Smooth muscle cell (in vitro differentiated cells): Measurements from ENCODE around the gene CAP2. TPM values are rescaled to one million over a fixed set of nuclear protein-coding genes. Genes with fewer than 3 reads are reported as not detected.

Experiments
- DNase-seq: peaks from one replicate; lab custom pipeline; 2025; ENCODE audit not compliant: unreplicated experiment; lab: John Stamatoyannopoulos, UW
- H2AFZ ChIP-seq: fragments of 200-600 bp; sonication (generic); 2 replicates; pipeline ENCODE4 v1.6.0; 2016; ENCODE audit warnings: antibody characterized with exemption, low read depth, mild to moderate bottlenecking
- H3F3A ChIP-seq: fragments of 200-600 bp; sonication (generic); 2 replicates; pipeline ENCODE4 v1.6.0; 2017; ENCODE audit warnings: antibody characterized with exemption, low read depth
- H3K27ac ChIP-seq: fragments of 200-600 bp; sonication (generic); 2 replicates; pipeline ENCODE4 v1.5.1; 2016; ENCODE audit warnings: low read depth, mild to moderate bottlenecking
- H3K27me3 ChIP-seq: fragments of 200-600 bp; sonication (generic); 2 replicates; pipeline ENCODE4 v1.6.1; 2016; ENCODE audit warnings: low read depth, mild to moderate bottlenecking
- H3K36me3 ChIP-seq: fragments of 200-600 bp; sonication (generic); 2 replicates; pipeline ENCODE4 v1.5.1; 2016; ENCODE audit warnings: low read depth
- H3K4me1 ChIP-seq: fragments of 200-600 bp; sonication (generic); 2 replicates; pipeline ENCODE4 v1.5.1; 2016; ENCODE audit warnings: low read depth
- H3K4me2 ChIP-seq: fragments of 200-600 bp; sonication (generic); 2 replicates; pipeline ENCODE4 v1.6.0; 2016; ENCODE audit warnings: mild to moderate bottlenecking
- H3K4me3 ChIP-seq: fragments of 200-600 bp; sonication (generic); 2 replicates; pipeline ENCODE4 v1.5.1; 2016; ENCODE audit warnings: mild to moderate bottlenecking
- H3K79me2 ChIP-seq: fragments of 200-600 bp; sonication (generic); 2 replicates; pipeline ENCODE4 v1.6.0; 2016; ENCODE audit warnings: low read depth, mild to moderate bottlenecking
- H3K9ac ChIP-seq: fragments of 200-600 bp; sonication (generic); 2 replicates; pipeline ENCODE4 v1.6.0; 2016; ENCODE audit warnings: low read depth
- H3K9me3 ChIP-seq: fragments of 200-600 bp; sonication (generic); replicated peaks from 2 replicates; pipeline ENCODE4 v1.5.1; 2016; ENCODE audit warnings: low read depth
- H4K20me1 ChIP-seq: fragments of 200-600 bp; sonication (generic); 2 replicates; pipeline ENCODE4 v1.6.0; 2016; ENCODE audit warnings: low read depth
- CTCF ChIP-seq: fragments of 200-600 bp; sonication (generic); IDR thresholded peaks from 2 replicates; pipeline ENCODE4 v1.5.1; 2017; ENCODE audit warnings: borderline replicate concordance, mild to moderate bottlenecking, antibody characterized with exemption; ENCODE audit not compliant: insufficient read depth, poor library complexity, severe bottlenecking
- WGBS: methylation state at CpG from one replicate; pipeline ENCODE4 v1.1.7; 2016; ENCODE audit warnings: low lambda C conversion rate; 5-methylcytosine and 5-hydroxymethylcytosine counted together
- polyA plus RNA-seq: library from polyadenylated mRNA; unstranded; fragments of >200 nt; fragmentation: Nextera tagmentation; extraction: Ambion mirVana; gene quantifications from 2 replicates; pipeline ENCODE4 v1.2.1, GENCODE V29; 2016
- total RNA-seq: library from RNA; depleted of rRNA; stranded (reverse); fragments of >200 nt; gene quantifications from 2 replicates; pipeline ENCODE4 v1.2.3, GENCODE V29; 2014

Gene CAP2
- total and polyA plus RNA-seq, 2 experiments from 2014 or later, result 19.0 to 27.7 TPM

- WGBS, result 96% methylated on average over 1 of the region's 1 CpG
- H3K9me3 ChIP-seq, result no peaks in the 10 kb centered on the region
Observed at GRCh38 chr6:17591287-17591686, 197.9 kb downstream of the CAP2 start.

GRCh38 chr6:17593246-17593645, 199.9 kb downstream of the CAP2 start:
- H3K4me3 ChIP-seq, result no peak overlapping the region
- H4K20me1 ChIP-seq, result no peaks in the 10 kb centered on the region
- no peak overlapping the region for H2AFZ ChIP-seq
- H3K27me3 ChIP-seq, result no peaks in the 10 kb centered on the region
- H3K9me3 ChIP-seq, result no peaks in the 10 kb centered on the region
- DNase-seq, result no peak
- no peak overlapping the region for H3K9ac ChIP-seq
- no peak for TF ChIP-seq CTCF
- no peaks in the 10 kb centered on the region for H3K79me2 ChIP-seq
- H3K36me3 ChIP-seq, result no peaks in the 10 kb centered on the region
- H3F3A ChIP-seq, result no peaks in the 10 kb centered on the region
- H3K4me1 ChIP-seq, result no peaks in the 10 kb centered on the region
- H3K4me2 ChIP-seq, result no peak overlapping the region
- no peak overlapping the region for H3K27ac ChIP-seq

More at GRCh38 chr6:17591287-17591686, 197.9 kb downstream of the CAP2 start:
- no peaks in the 10 kb centered on the region for H3K27me3 ChIP-seq
- H3K4me3 ChIP-seq, result no peak overlapping the region
- H2AFZ ChIP-seq, result no peak overlapping the region
- H3K27ac ChIP-seq, result no peak overlapping the region
- H4K20me1 ChIP-seq, result no peaks in the 10 kb centered on the region
- no peak overlapping the region for H3K9ac ChIP-seq
- TF ChIP-seq CTCF, result no peak
- no peaks in the 10 kb centered on the region for H3K36me3 ChIP-seq
- no peaks in the 10 kb centered on the region for H3K79me2 ChIP-seq
- H3F3A ChIP-seq, result no peaks in the 10 kb centered on the region
- no peak overlapping the region for H3K4me2 ChIP-seq
- no peaks in the 10 kb centered on the region for H3K4me1 ChIP-seq
- DNase-seq, result no peak

- no peak for TF ChIP-seq CTCF
- no peak overlapping the region for H3K4me3 ChIP-seq
- peaks cover under 1% of the 10 kb centered on the region for H3K79me2 ChIP-seq
- no peaks in the 10 kb centered on the region for H3K27me3 ChIP-seq
- H3F3A ChIP-seq, result no peaks in the 10 kb centered on the region
- no peak overlapping the region for H3K9ac ChIP-seq
- H2AFZ ChIP-seq, result no peak overlapping the region
- H3K27ac ChIP-seq, result no peak overlapping the region
- H4K20me1 ChIP-seq, result peaks cover under 1% of the 10 kb centered on the region
- DNase-seq, result no peak
- H3K4me1 ChIP-seq, result peaks cover under 1% of the 10 kb centered on the region
- H3K9me3 ChIP-seq, result no peaks in the 10 kb centered on the region
- H3K36me3 ChIP-seq, result no peaks in the 10 kb centered on the region
- H3K4me2 ChIP-seq, result no peak overlapping the region
- WGBS, result 96% methylated on average over 3 of the region's 3 CpGs
Observed at GRCh38 chr6:17596085-17596484, 202.7 kb downstream of the CAP2 start.

- Histone ChIP-seq H2AFZ (peak within 1 kb of the TSS; percentile 52), H3K27me3 (no peaks in the 10 kb centered on the region), H3K4me1 (peaks cover 10% of the 10 kb centered on the region), H3K9me3 (no peaks in the 10 kb centered on the region), H3F3A (no peaks in the 10 kb centered on the region), H3K9ac (peak within 1 kb of the TSS; percentile 72), H3K79me2 (peaks cover 14% of the 10 kb centered on the region), H4K20me1 (peaks cover 11% of the 10 kb centered on the region), H3K4me3 (peak within 1 kb of the TSS; percentile 79), H3K4me2 (peak within 1 kb of the TSS; percentile 95), H3K36me3 (no peaks in the 10 kb centered on the region), H3K27ac (peak within 1 kb of the TSS; percentile 59)
- peak; percentile 60 for DNase-seq
- 13% methylated on average over 30 of the region's 42 CpGs for WGBS
- TF ChIP-seq CTCF, result peak; percentile 36
Observed at GRCh38 chr6:17599877-17600526, 206.6 kb downstream of the CAP2 start, which contains the start of gene FAM8A1. Gene FAM8A1 (plus strand): TSS chr6:17600302. CDS start chr6:17600410, 108 bp downstream.
